ENCODE data around the gene ABHD17C. TPM values are rescaled to one million over a fixed set of nuclear protein-coding genes. Genes with fewer than 3 reads are reported as not detected.

Gene ABHD17C
- total RNA-seq, 1 donor from 2014 or later, result 5.9 TPM

- no peaks in the 10 kb centered on the region for H3K36me3 ChIP-seq
- no peak for DNase-seq
- H3K27ac ChIP-seq (replicated peaks), result no peak overlapping the region
- H3K4me3 ChIP-seq, result no peak overlapping the region
- intact Hi-C loops (cut with micrococcal nuclease), result no loop called here
- H3K27me3 ChIP-seq (ENCODE audit: low read depth), result peaks cover 26% of the 10 kb centered on the region
- H3K4me1 ChIP-seq, result no peaks in the 10 kb centered on the region
- H3K9me3 ChIP-seq (replicated peaks), result no peaks in the 10 kb centered on the region
- TF ChIP-seq, protein P1, sequence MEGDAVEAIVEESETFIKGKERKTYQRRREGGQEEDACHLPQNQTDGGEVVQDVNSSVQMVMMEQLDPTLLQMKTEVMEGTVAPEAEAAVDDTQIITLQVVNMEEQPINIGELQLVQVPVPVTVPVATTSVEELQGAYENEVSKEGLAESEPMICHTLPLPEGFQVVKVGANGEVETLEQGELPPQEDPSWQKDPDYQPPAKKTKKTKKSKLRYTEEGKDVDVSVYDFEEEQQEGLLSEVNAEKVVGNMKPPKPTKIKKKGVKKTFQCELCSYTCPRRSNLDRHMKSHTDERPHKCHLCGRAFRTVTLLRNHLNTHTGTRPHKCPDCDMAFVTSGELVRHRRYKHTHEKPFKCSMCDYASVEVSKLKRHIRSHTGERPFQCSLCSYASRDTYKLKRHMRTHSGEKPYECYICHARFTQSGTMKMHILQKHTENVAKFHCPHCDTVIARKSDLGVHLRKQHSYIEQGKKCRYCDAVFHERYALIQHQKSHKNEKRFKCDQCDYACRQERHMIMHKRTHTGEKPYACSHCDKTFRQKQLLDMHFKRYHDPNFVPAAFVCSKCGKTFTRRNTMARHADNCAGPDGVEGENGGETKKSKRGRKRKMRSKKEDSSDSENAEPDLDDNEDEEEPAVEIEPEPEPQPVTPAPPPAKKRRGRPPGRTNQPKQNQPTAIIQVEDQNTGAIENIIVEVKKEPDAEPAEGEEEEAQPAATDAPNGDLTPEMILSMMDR (IDR thresholded peaks at IDR 0.05; ENCODE audit: borderline replicate concordance), result peak; percentile 43
These were observed 35.0 kb upstream of the ABHD17C start for GRCh38 chr15:80660119-80660518.

- Histone ChIP-seq H3K9me3 (replicated peaks) (no peaks in the 10 kb centered on the region), H3K27ac (replicated peaks) (no peak overlapping the region), H3K4me1 (no peaks in the 10 kb centered on the region), H3K36me3 (no peaks in the 10 kb centered on the region), H3K4me3 (no peak overlapping the region), H3K27me3 (ENCODE audit: low read depth) (peaks cover 24% of the 10 kb centered on the region)
- intact Hi-C loops (cut with micrococcal nuclease), result no loop called here
- DNase-seq, result no peak
- TF ChIP-seq, protein P1 (IDR thresholded peaks at IDR 0.05; ENCODE audit: borderline replicate concordance), result no peak
These were observed 33.0 kb upstream of the ABHD17C start for GRCh38 chr15:80662129-80662528.

DNA sequence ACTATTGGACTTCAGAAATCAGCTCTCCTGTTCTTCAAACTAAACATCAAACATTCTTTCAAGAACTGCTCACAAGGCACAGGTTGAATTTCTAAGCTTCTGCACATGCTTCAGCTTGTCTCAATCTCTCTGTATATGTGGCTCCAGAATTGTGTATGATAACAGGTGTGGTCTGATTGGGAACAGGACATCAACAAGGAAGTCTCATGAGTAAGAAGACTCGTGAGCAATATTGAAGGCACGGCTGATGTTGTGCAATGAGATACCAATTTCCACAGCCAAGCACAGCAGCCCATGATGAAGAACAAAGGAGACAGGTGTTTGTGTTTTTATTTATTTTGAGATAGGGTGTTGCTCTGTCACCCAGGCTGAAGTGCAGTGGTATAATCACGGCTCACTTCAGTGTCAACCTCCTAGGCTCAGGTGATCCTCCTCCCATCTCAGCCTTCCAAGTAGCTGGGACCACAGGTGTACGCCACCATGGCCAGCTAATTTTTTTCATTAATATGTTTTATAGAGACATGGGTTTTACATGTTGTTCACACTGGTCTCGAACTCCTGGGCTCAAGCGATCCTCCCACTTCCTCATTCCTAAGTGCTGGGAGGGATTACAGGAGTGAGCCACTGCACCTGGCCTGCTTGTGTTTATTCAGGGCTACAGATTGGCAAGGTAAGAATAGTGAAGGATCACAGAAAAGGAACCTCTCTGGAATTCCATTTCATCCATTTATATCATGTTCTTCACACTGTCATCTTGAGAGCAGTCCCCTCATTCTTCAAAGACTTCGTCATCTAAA is 32.2 kb upstream of the ABHD17C start:
- H3K36me3 ChIP-seq, result no peaks in the 10 kb centered on the region
- no peak overlapping the region for H3K27ac ChIP-seq (replicated peaks)
- H3K27me3 ChIP-seq (ENCODE audit: low read depth), result peaks cover 16% of the 10 kb centered on the region
- DNase-seq, result no peak
- TF ChIP-seq, protein P1 (IDR thresholded peaks at IDR 0.05; ENCODE audit: borderline replicate concordance), result no peak
- no peaks in the 10 kb centered on the region for H3K4me1 ChIP-seq
- H3K4me3 ChIP-seq, result no peak overlapping the region
- no peaks in the 10 kb centered on the region for H3K9me3 ChIP-seq (replicated peaks)
- intact Hi-C loops (cut with micrococcal nuclease), result no loop called here

DNA sequence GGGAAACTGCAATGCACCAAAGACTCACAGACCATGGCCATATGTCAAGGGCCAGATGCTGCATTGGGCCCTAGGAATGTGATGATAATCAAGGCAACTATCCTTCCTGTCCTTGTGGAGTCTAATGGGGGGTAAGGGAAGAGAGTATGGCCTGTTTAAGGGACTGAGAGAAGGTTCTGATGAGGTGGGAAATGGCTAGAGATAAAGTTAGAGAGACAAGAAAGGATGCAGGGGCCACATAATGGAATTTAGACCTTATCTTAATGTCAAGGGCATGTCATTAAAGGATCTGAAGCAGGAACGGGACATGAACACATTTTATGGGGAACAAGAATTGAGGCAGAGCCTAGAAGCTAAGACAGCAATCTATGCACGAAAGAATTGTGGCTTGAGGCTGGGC is 30.0 kb upstream of the ABHD17C start:
- Histone ChIP-seq H3K4me1 (no peaks in the 10 kb centered on the region), H3K27ac (replicated peaks) (no peak overlapping the region), H3K27me3 (ENCODE audit: low read depth) (peaks cover 9% of the 10 kb centered on the region), H3K9me3 (replicated peaks) (no peaks in the 10 kb centered on the region), H3K36me3 (no peaks in the 10 kb centered on the region), H3K4me3 (no peak overlapping the region)
- TF ChIP-seq, protein P1 (IDR thresholded peaks at IDR 0.05; ENCODE audit: borderline replicate concordance), result no peak
- DNase-seq, result no peak
- intact Hi-C loops (cut with micrococcal nuclease), result no loop called here

DNA sequence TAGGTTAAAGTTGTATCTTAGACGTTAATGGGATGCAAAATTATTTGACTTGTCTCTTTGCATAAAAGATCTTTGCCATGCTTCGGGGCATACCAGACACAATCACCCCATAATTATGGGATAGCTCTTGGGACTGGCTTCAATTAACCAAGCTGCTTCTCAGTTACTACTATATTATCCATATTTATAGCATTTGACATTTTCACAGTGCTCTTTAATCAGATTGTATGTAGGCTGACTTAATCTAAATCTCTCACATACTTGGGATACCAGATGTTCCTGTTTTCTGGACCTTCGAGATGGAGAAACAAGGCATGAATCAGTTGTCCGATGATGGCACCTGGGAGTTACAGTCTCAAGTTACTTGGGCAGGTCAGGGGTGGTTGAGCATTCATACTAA is 27.2 kb upstream of the ABHD17C start:
- peaks cover 9% of the 10 kb centered on the region for H3K27me3 ChIP-seq (ENCODE audit: low read depth)
- no peaks in the 10 kb centered on the region for H3K36me3 ChIP-seq
- no peak overlapping the region for H3K4me3 ChIP-seq
- no peaks in the 10 kb centered on the region for H3K4me1 ChIP-seq
- peaks cover 12% of the 10 kb centered on the region for H3K9me3 ChIP-seq (replicated peaks)
- TF ChIP-seq, protein P1 (IDR thresholded peaks at IDR 0.05; ENCODE audit: borderline replicate concordance), result no peak
- no peak overlapping the region for H3K27ac ChIP-seq (replicated peaks)
- intact Hi-C loops (cut with micrococcal nuclease), result no loop called here
- DNase-seq, result no peak
